HG03108 (cell line): ENCODE data around the gene METTL4.

Experiments
- ATAC-seq: cut with Tn5 transposase; IDR thresholded peaks from one replicate; pipeline ENCODE4 v1.9.1; 2021; ENCODE audit warnings: moderate library complexity; ENCODE audit not compliant: unreplicated experiment

Gene METTL4

GRCh38 chr18:2571200-2572170 lies at the start of gene METTL4, which contains the start of gene NDC80:
Gene METTL4, minus strand, starts transcription at chr18:2571505. Its CDS starts 4,289 bp downstream, at chr18:2567216.
Gene NDC80, plus strand, starts transcription at chr18:2571557. Its CDS starts 1,429 bp downstream, at chr18:2572986.
- peak; percentile 80 for ATAC-seq

GRCh38 chr18:2618009-2618408 lies 46.7 kb upstream of the METTL4 start:
- ATAC-seq, result no peak

GRCh38 chr18:2617401-2617998 lies 46.2 kb upstream of the METTL4 start:
- no peak for ATAC-seq

GRCh38 chr18:2612996-2613395 lies 41.7 kb upstream of the METTL4 start:
- ATAC-seq, result no peak

- ATAC-seq, result no peak
Observed at GRCh38 chr18:2610549-2610948, 39.2 kb upstream of the METTL4 start.

GRCh38 chr18:2609604-2610003 lies 38.3 kb upstream of the METTL4 start:
- ATAC-seq, result no peak

- ATAC-seq, result no peak
Observed at GRCh38 chr18:2606335-2606734, 35.0 kb upstream of the METTL4 start.

- no peak for ATAC-seq
Observed at GRCh38 chr18:2602844-2603243, 31.5 kb upstream of the METTL4 start.

- ATAC-seq, result no peak
Observed at GRCh38 chr18:2597639-2598038, 26.3 kb upstream of the METTL4 start.

- no peak for ATAC-seq
Observed at GRCh38 chr18:2590303-2590702, 19.0 kb upstream of the METTL4 start.

GRCh38 chr18:2589345-2590068 lies 18.2 kb upstream of the METTL4 start:
- ATAC-seq, result no peak

- ATAC-seq, result no peak
Observed at GRCh38 chr18:2588666-2589344, 17.5 kb upstream of the METTL4 start.

GRCh38 chr18:2587788-2588187 lies 16.5 kb upstream of the METTL4 start:
- ATAC-seq, result no peak

- ATAC-seq, result no peak
Observed at GRCh38 chr18:2573408-2573807, 2.1 kb upstream of the METTL4 start.

- no peak for ATAC-seq
Observed at GRCh38 chr18:2572892-2573291, 1.6 kb upstream of the METTL4 start.

GRCh38 chr18:2572171-2572569 lies 865 bp upstream of the METTL4 start:
- ATAC-seq, result no peak

GRCh38 chr18:2570772-2571199 lies 519 bp downstream of the METTL4 start:
- ATAC-seq, result peak; percentile 44

GRCh38 chr18:2569338-2570207 lies 1.7 kb downstream of the METTL4 start:
- no peak for ATAC-seq

GRCh38 chr18:2568605-2569004 lies 2.7 kb downstream of the METTL4 start:
- no peak for ATAC-seq

GRCh38 chr18:2568129-2568528 lies 3.2 kb downstream of the METTL4 start:
- no peak for ATAC-seq
